Duodenal mucosa (tissue), 2 donors: ENCODE measurements around the gene APOC1.
"Not testable (repeated sequence)": the region's sequence is repeated elsewhere in the genome, so short reads cannot be mapped to it uniquely, and the experiment has no call there.

ENCODE experiments used
- H3K27ac ChIP-seq: one replicate; pipeline ENCODE4 v1.7.0; 2013; ENCODE audit warnings: low read depth, low read length
- H3K27me3 ChIP-seq, 2 donors: one replicate each; pipeline ENCODE4 v1.7.0; 2013; ENCODE audit warnings: low read length in 2 of 2, control low read depth in 1 of 2; ENCODE audit not compliant: insufficient read depth in 2 of 2, control insufficient read depth in 1 of 2
- H3K36me3 ChIP-seq, 2 donors: one replicate each; pipeline ENCODE4 v1.7.0; 2013; ENCODE audit warnings: low read length in 2 of 2, control low read depth in 1 of 2; ENCODE audit not compliant: insufficient read depth in 2 of 2, control insufficient read depth in 1 of 2
- H3K4me1 ChIP-seq, 2 donors: one replicate each; pipeline ENCODE4 v1.7.0; 2013; ENCODE audit warnings: low read length in 2 of 2, control low read depth in 1 of 2; ENCODE audit not compliant: insufficient read depth in 2 of 2, control insufficient read depth in 1 of 2
- H3K4me3 ChIP-seq, 2 donors: one replicate each; pipeline ENCODE4 v1.7.0; 2013; ENCODE audit warnings: low read length in 2 of 2, low read depth in 1 of 2
- H3K9ac ChIP-seq, 2 donors: one replicate each; pipeline ENCODE4 v1.7.0; 2013; ENCODE audit warnings: low read length in 2 of 2, low read depth in 1 of 2
- H3K9me3 ChIP-seq, 2 donors: one replicate each; pipeline ENCODE4 v1.7.0; 2013; ENCODE audit warnings: low read length in 2 of 2, control low read depth in 1 of 2; ENCODE audit not compliant: control insufficient read depth in 1 of 2

The APOC1 gene

GRCh38 chr19:44888335-44888734, 26.1 kb upstream of the APOC1 start:
- not testable (repeated sequence) for H3K9ac ChIP-seq, H3K27me3 ChIP-seq, H3K27ac ChIP-seq, H3K4me3 ChIP-seq, H3K9me3 ChIP-seq
- H3K36me3 ChIP-seq, result peaks cover 18 to 31% of the 10 kb centered on the region in 2 donors
- peaks cover 16 to 23% of the 10 kb centered on the region in 2 donors for H3K4me1 ChIP-seq

- Histone ChIP-seq H3K4me3 (peak overlapping the region; percentile 70 to 86), H3K4me1 (peaks cover 16 to 23% of the 10 kb centered on the region in 2 donors), H3K36me3 (peaks cover 18 to 46% of the 10 kb centered on the region in 2 donors), H3K9me3 (no peaks in the 10 kb centered on the region), H3K27ac (peak overlapping the region; percentile 98), H3K9ac (peak overlapping the region; percentile 13 to 68), H3K27me3 (no peaks in the 10 kb centered on the region)
Measured at GRCh38 chr19:44889830-44890365, 24.5 kb upstream of the APOC1 start.

GRCh38 chr19:44890366-44891015, 23.9 kb upstream of the APOC1 start:
- Histone ChIP-seq H3K9me3 (no peaks in the 10 kb centered on the region), H3K4me3 (peak overlapping the region; percentile 70 to 86), H3K9ac (peak overlapping the region; percentile 13 to 68), H3K27me3 (no peaks in the 10 kb centered on the region), H3K27ac (peak overlapping the region; percentile 98), H3K36me3 (peaks cover 17 to 52% of the 10 kb centered on the region in 2 donors), H3K4me1 (peaks cover 16 to 23% of the 10 kb centered on the region in 2 donors)

GRCh38 chr19:44891016-44891882, 23.2 kb upstream of the APOC1 start, which contains the start of gene TOMM40:
Gene TOMM40 (plus strand): TSS chr19:44891254. CDS start chr19:44891416, 162 bp downstream.
- no peaks in the 10 kb centered on the region for H3K9me3 ChIP-seq
- no peaks in the 10 kb centered on the region for H3K27me3 ChIP-seq
- peaks cover 11 to 56% of the 10 kb centered on the region in 2 donors for H3K36me3 ChIP-seq
- peak within 1 kb of the TSS; percentile 74 to 96 for H3K4me3 ChIP-seq
- peak within 1 kb of the TSS; percentile 73 to 90 for H3K9ac ChIP-seq
- H3K27ac ChIP-seq, result peak within 1 kb of the TSS; percentile 98
- peaks cover 16 to 23% of the 10 kb centered on the region in 2 donors for H3K4me1 ChIP-seq

GRCh38 chr19:44892932-44893331, 21.5 kb upstream of the APOC1 start:
- no peak overlapping the region for H3K9ac ChIP-seq
- no peaks in the 10 kb centered on the region for H3K9me3 ChIP-seq
- H3K4me3 ChIP-seq, result no peak overlapping the region
- H3K36me3 ChIP-seq, result peaks cover 23 to 61% of the 10 kb centered on the region in 2 donors
- no peak overlapping the region for H3K27ac ChIP-seq
- no peaks in the 10 kb centered on the region for H3K27me3 ChIP-seq
- peaks cover 16 to 23% of the 10 kb centered on the region in 2 donors for H3K4me1 ChIP-seq

GRCh38 chr19:44893332-44894051, 20.9 kb upstream of the APOC1 start:
- peaks cover 16 to 23% of the 10 kb centered on the region in 2 donors for H3K4me1 ChIP-seq
- H3K27ac ChIP-seq, result no peak overlapping the region
- no peak overlapping the region for H3K9ac ChIP-seq
- peaks cover 25 to 58% of the 10 kb centered on the region in 2 donors for H3K36me3 ChIP-seq
- H3K27me3 ChIP-seq, result no peaks in the 10 kb centered on the region
- no peak overlapping the region for H3K4me3 ChIP-seq
- H3K9me3 ChIP-seq, result no peaks in the 10 kb centered on the region

GRCh38 chr19:44894052-44894400, 20.4 kb upstream of the APOC1 start:
- H3K27me3 ChIP-seq, result no peaks in the 10 kb centered on the region
- H3K9me3 ChIP-seq, result no peaks in the 10 kb centered on the region
- H3K4me1 ChIP-seq, result peaks cover 16 to 23% of the 10 kb centered on the region in 2 donors
- no peak overlapping the region for H3K27ac ChIP-seq
- no peak overlapping the region for H3K4me3 ChIP-seq
- H3K36me3 ChIP-seq, result peaks cover 25 to 57% of the 10 kb centered on the region in 2 donors
- no peak overlapping the region for H3K9ac ChIP-seq

GRCh38 chr19:44894946-44895345, 19.5 kb upstream of the APOC1 start:
- H3K9ac ChIP-seq, result no peak overlapping the region
- H3K36me3 ChIP-seq, result peaks cover 25 to 60% of the 10 kb centered on the region in 2 donors
- peaks cover 12 to 18% of the 10 kb centered on the region in 2 donors for H3K4me1 ChIP-seq
- H3K27me3 ChIP-seq, result no peaks in the 10 kb centered on the region
- H3K9me3 ChIP-seq, result no peaks in the 10 kb centered on the region
- H3K4me3 ChIP-seq, result no peak overlapping the region
- no peak overlapping the region for H3K27ac ChIP-seq

- H3K36me3 ChIP-seq, result peaks cover 30 to 81% of the 10 kb centered on the region in 2 donors
- no peak overlapping the region for H3K4me3 ChIP-seq
- H3K9me3 ChIP-seq, result no peaks in the 10 kb centered on the region
- H3K27me3 ChIP-seq, result no peaks in the 10 kb centered on the region
- peaks cover 0 to 2% of the 10 kb centered on the region in 2 donors for H3K4me1 ChIP-seq
- H3K27ac ChIP-seq, result no peak overlapping the region
- no peak overlapping the region for H3K9ac ChIP-seq
Measured at GRCh38 chr19:44897835-44898234, 16.6 kb upstream of the APOC1 start.
